HG03045 (cell line): Measurements from ENCODE around the gene PYDC1.
A peak's percentile ranks its signal among the peaks of the same experiment; 100 is the strongest.
"Not testable (repeated sequence)": the region's sequence is repeated elsewhere in the genome, so short reads cannot be mapped to it uniquely, and the experiment has no call there.

Source experiments
- ATAC-seq: cut with Tn5 transposase; IDR thresholded peaks from one replicate; pipeline ENCODE4 v1.9.1; 2021; ENCODE audit warnings: mild to moderate bottlenecking, moderate library complexity; ENCODE audit not compliant: unreplicated experiment

PYDC1 gene

GRCh38 chr16:31181102-31181830 lies 35.7 kb downstream of the PYDC1 start:
- no peak for ATAC-seq

DNA sequence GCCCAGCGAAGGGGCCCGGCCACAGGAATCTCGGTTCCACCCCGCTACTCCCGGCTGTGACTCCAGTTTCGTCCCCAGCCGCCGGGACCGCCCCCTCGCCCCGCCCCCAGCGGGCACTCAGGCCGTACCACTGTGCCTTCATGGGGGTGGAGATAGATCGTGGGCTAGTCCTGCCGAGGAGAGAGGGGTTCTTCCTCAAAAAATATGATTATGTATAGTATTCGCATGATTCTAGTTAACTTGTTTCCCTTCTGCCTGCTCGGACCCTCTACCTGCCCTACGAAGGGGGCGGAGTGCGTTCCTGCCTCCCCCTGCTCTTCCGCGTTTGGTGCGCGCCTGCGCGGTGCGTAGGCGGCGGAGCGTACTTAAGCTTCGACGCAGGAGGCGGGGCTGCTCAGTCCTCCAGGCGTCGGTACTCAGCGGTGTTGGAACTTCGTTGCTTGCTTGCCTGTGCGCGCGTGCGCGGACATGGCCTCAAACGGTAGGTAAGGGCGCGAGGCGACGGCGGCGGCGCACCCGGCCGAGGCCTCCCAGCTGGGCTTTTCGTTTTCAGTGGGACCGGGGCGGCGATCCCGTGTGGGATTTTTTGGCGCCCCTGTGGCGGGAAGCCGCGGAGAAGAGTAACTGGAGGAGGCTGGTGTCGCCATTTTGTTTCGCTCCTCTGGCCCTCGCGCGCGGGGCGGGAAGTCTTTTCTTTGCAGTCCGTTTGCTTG lies 37.0 kb downstream of the PYDC1 start, which contains the start of gene FUS:
FUS (plus strand) TSS at position 393 of the 713 bp plus-strand sequence; CDS start at position 469, 76 bp downstream.
- peak; percentile 56 for ATAC-seq

DNA sequence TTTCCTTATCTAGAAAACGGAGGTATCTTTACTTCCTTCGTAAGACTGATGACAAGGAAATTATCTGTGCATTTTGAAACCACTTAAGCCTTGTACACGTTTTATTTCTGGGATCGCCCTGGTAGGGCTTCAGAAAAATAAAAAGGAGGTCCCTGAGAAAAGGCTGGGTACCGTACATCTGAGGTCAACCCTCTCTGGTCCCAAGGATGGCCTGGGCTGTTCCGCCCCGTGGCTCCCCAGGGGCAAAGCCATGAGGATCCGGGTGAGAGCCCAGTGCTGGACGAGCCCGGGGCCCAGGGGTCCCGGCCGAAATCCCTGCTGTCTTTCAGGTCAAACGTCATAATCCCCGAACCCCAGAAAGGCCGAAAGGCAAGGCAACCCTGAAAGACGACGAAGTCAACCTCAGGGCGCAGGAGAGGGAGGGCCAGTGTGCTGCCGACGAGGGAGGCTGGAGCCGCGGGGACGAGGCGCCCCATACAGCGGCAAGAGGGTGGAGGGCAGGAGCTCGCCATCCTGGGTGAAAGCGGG lies 37.7 kb downstream of the PYDC1 start:
- ATAC-seq = peak; percentile 2

- ATAC-seq = no peak
Measured at GRCh38 chr16:31177136-31177535, 39.8 kb downstream of the PYDC1 start.

DNA sequence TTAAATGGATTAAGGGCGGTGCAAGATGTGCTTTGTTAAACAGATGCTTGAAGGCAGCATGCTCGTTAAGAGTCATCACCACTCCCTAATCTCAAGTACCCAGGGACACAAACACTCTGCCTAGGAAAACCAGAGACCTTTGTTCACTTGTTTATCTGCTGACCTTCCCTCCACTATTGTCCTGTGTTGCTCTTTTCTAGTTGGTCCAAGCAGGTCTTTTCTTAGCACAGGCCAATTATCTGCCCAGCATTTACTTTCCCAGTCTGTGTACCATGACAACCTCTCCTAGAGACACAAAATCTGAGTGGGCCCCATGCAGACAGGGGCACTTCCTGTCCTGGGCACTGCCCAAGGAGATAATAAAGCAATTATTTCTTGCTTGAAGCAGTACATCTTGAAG lies 46.9 kb downstream of the PYDC1 start:
- ATAC-seq = not testable (repeated sequence)

DNA sequence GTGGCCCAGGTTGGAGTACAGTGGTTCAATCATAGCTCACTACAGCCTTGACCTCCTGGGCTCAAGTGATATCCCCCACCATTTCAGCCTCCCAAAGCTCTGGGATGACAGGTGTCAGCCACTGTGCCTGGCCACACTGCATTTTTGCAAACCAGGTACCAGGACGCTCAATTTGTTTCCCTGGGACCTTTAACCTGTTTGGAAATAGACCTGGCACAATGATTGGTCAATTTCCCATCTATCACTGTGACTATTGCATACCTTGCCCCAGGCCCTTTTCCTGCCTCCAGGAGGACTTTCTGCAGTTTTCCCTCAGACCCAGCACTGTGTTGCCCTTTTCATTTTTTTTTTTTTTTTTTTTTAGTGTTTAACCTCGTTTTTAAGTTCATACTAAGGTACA lies 48.1 kb downstream of the PYDC1 start:
- no peak for ATAC-seq

DNA sequence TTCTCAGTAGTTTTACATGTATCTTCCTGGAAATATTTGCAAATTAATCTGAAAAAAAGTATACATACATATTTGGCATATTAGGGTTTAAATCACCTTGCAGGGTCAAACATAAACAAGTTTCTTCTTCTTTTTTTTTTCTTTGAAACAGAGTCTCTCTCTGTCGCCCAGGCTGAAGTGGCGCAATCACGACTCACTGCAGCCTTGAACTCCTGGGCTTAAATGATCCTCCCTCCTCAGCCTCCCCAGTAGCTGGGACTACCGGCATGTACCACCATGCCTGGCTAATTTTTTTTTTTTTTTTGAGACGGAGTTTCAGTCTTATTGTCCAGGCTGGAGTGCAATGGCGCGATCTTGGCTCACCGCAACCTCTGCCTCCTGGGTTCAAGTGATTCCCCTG lies 49.6 kb downstream of the PYDC1 start:
- no peak for ATAC-seq
